SK-N-SH treated with all-trans-retinoic acid at 6 μM for 48 hours (cell line): ENCODE measurements around the gene SOX6.

Experiments
- ATAC-seq: fragments of 200-7000 bp; cut with Tn5 transposase; 3 replicates; pipeline ENCODE4 v1.9.1; 2020; ENCODE audit warnings: mild to moderate bottlenecking, moderate library complexity
- ARNTL ChIP-seq: fragments of 450-650 bp; formaldehyde crosslinking; IDR thresholded peaks from 2 replicates; pipeline ENCODE4 v1.5.0; 2020; ENCODE audit warnings: low read depth, mild to moderate bottlenecking, moderate library complexity, borderline replicate concordance
- BACH2 ChIP-seq: fragments of 250-450 bp; sonication (Bioruptor Pico); IDR thresholded peaks from 2 replicates; pipeline ENCODE4 v1.9.0; 2021; ENCODE audit warnings: mild to moderate bottlenecking, borderline replicate concordance
- CSDC2 ChIP-seq: fragments of 250-450 bp; sonication (Bioruptor Pico); IDR thresholded peaks from 2 replicates; pipeline ENCODE4 v1.5.0; 2020; ENCODE audit warnings: mild to moderate bottlenecking, moderate library complexity
- ESRRG ChIP-seq: fragments of 250-450 bp; sonication (Bioruptor Pico); IDR thresholded peaks from 2 replicates; pipeline ENCODE4 v1.6.1; 2021; ENCODE audit warnings: mild to moderate bottlenecking
- ISL1 ChIP-seq: fragments of 250-450 bp; sonication (Bioruptor Pico); IDR thresholded peaks from 2 replicates; pipeline ENCODE4 v2.1.2; 2022; ENCODE audit warnings: mild to moderate bottlenecking, moderate library complexity
- PPARA ChIP-seq: fragments of 250-450 bp; sonication (Bioruptor Pico); IDR thresholded peaks from 2 replicates; pipeline ENCODE4 v1.5.0; 2020; ENCODE audit warnings: mild to moderate bottlenecking, borderline replicate concordance
- SNAI2 ChIP-seq: fragments of 250-450 bp; sonication (Bioruptor Pico); IDR thresholded peaks from 2 replicates; pipeline ENCODE4 v1.5.0; 2020; ENCODE audit warnings: mild to moderate bottlenecking, moderate library complexity
- TCF4 ChIP-seq: fragments of 250-450 bp; sonication (Bioruptor Pico); IDR thresholded peaks from 2 replicates; pipeline ENCODE4 v1.8.0; 2021; ENCODE audit warnings: mild to moderate bottlenecking, moderate library complexity, borderline replicate concordance
- TOX ChIP-seq: fragments of 250-450 bp; sonication (Bioruptor Pico); IDR thresholded peaks from 2 replicates; pipeline ENCODE4 v1.8.0; 2021; ENCODE audit warnings: mild to moderate bottlenecking, moderate library complexity, borderline replicate concordance
- ZC3H10 ChIP-seq: fragments of 250-450 bp; sonication (Bioruptor Pico); IDR thresholded peaks from 2 replicates; pipeline ENCODE4 v1.5.1; 2021; ENCODE audit warnings: mild to moderate bottlenecking, moderate library complexity
- ZFP3 ChIP-seq: fragments of 250-450 bp; sonication (Bioruptor Pico); IDR thresholded peaks from 2 replicates; pipeline ENCODE4 v1.5.0; 2020; ENCODE audit warnings: mild to moderate bottlenecking, moderate library complexity
- ZFP30 ChIP-seq: fragments of 450-650 bp; formaldehyde crosslinking; IDR thresholded peaks from 2 replicates; pipeline ENCODE4 v1.5.0; 2022; ENCODE audit warnings: mild to moderate bottlenecking, moderate library complexity
- ZNF565 ChIP-seq: fragments of 450-650 bp; formaldehyde crosslinking; conservative IDR thresholded peaks from 2 replicates; pipeline ENCODE4 v1.5.0; 2020; ENCODE audit warnings: low read depth, mild to moderate bottlenecking, moderate library complexity
- ZNF8 ChIP-seq: fragments of 450-650 bp; formaldehyde crosslinking; IDR thresholded peaks from 2 replicates; pipeline ENCODE4 v1.5.0; 2020; ENCODE audit warnings: mild to moderate bottlenecking, moderate library complexity
- TF ChIP-seq, protein P1 (sequence below): fragments of 250-450 bp; sonication (Bioruptor Pico); IDR thresholded peaks from 2 replicates; pipeline ENCODE4 v1.5.1; 2021; ENCODE audit warnings: mild to moderate bottlenecking, moderate library complexity
- TF ChIP-seq, protein P2 (sequence below): fragments of 250-450 bp; sonication (Bioruptor Pico); IDR thresholded peaks from 2 replicates; pipeline ENCODE4 v1.5.1; 2020; ENCODE audit warnings: low read depth, mild to moderate bottlenecking, moderate library complexity
- TF ChIP-seq, protein P3 (sequence below): fragments of 250-450 bp; sonication (Bioruptor Pico); IDR thresholded peaks from 2 replicates; pipeline ENCODE4 v1.8.0; 2020; ENCODE audit warnings: mild to moderate bottlenecking, moderate library complexity, borderline replicate concordance
- TF ChIP-seq, protein P4 (sequence below): fragments of 250-450 bp; sonication (Bioruptor Pico); IDR thresholded peaks from 2 replicates; pipeline ENCODE4 v1.8.0; 2021; ENCODE audit warnings: low read depth, mild to moderate bottlenecking, moderate library complexity, borderline replicate concordance
- TF ChIP-seq, protein P5 (sequence below): fragments of 250-450 bp; sonication (Bioruptor Pico); IDR thresholded peaks from 2 replicates; pipeline ENCODE4 v1.5.0; 2020; ENCODE audit warnings: mild to moderate bottlenecking, moderate library complexity

The SOX6 gene

DNA sequence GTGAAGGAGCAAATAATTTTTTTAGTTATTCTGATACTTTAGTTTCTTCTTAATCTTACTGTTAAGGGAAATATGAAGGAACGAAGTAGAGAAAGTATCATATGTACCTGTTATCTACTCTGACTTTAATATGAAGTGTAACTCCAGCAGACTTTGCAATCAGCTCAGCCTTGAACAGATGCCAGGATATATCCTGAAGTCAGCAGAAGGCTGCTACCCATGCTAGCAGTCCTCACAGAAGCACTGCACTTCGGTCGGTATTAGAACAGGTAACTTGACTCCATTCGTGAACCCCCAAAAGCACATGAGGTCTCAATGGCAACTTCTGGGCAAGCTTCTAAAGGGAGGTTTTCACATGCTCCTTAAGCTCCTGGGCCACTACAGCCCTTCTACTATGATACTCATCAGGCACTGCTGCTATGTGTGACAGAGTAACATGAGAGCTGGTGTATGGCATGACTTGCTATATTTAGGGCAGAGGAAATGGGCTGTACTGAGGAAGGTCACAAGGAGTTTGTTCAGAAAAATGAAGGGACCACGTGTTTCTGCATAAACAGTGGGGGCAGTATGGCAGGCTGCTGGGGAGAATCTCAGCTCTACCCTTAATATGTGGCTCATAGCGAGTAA, 344.1 kb downstream of the SOX6 start (continued):
- no peak for TF ChIP-seq ARNTL (CRISPR knock-in tag)
- TF ChIP-seq CSDC2 (CRISPR knock-in tag) = no peak
- TF ChIP-seq, protein P1, sequence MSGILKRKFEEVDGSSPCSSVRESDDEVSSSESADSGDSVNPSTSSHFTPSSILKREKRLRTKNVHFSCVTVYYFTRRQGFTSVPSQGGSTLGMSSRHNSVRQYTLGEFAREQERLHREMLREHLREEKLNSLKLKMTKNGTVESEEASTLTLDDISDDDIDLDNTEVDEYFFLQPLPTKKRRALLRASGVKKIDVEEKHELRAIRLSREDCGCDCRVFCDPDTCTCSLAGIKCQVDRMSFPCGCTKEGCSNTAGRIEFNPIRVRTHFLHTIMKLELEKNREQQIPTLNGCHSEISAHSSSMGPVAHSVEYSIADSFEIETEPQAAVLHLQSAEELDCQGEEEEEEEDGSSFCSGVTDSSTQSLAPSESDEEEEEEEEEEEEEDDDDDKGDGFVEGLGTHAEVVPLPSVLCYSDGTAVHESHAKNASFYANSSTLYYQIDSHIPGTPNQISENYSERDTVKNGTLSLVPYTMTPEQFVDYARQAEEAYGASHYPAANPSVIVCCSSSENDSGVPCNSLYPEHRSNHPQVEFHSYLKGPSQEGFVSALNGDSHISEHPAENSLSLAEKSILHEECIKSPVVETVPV = no peak

DNA sequence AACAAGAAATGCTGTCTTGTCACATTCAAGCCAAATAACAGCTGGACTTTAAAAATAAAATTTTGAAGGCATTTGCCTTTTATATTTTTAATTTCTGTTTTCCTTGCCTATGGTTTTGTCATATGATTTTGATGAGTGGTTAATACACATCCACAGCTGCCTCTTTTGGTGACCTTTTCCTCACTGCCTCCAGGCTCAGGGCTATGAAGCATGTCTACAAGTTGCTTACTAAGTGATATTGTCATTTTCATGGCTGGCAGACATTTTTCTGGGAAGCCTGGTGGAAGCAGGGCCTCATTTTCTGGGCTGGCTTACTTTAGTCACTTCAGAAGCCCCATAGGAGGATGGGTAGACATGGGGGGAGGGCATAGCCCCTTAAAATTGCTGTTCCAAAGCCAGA, 344.9 kb downstream of the SOX6 start:
- no peak for ATAC-seq
- TF ChIP-seq ZFP3 (CRISPR knock-in tag) (no peak), ZC3H10 (no peak), SNAI2 (CRISPR knock-in tag) (no peak), ZFP30 (CRISPR knock-in tag) (no peak), BACH2 (no peak), ZNF565 (CRISPR knock-in tag) (no peak), CSDC2 (CRISPR knock-in tag) (no peak), ESRRG (CRISPR knock-in tag) (no peak), TCF4 (CRISPR knock-in tag) (no peak)
- TF ChIP-seq, protein P2, sequence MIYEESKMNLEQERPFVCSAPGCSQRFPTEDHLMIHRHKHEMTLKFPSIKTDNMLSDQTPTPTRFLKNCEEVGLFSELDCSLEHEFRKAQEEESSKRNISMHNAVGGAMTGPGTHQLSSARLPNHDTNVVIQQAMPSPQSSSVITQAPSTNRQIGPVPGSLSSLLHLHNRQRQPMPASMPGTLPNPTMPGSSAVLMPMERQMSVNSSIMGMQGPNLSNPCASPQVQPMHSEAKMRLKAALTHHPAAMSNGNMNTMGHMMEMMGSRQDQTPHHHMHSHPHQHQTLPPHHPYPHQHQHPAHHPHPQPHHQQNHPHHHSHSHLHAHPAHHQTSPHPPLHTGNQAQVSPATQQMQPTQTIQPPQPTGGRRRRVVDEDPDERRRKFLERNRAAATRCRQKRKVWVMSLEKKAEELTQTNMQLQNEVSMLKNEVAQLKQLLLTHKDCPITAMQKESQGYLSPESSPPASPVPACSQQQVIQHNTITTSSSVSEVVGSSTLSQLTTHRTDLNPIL (CRISPR knock-in tag) = no peak
- TF ChIP-seq, protein P3, sequence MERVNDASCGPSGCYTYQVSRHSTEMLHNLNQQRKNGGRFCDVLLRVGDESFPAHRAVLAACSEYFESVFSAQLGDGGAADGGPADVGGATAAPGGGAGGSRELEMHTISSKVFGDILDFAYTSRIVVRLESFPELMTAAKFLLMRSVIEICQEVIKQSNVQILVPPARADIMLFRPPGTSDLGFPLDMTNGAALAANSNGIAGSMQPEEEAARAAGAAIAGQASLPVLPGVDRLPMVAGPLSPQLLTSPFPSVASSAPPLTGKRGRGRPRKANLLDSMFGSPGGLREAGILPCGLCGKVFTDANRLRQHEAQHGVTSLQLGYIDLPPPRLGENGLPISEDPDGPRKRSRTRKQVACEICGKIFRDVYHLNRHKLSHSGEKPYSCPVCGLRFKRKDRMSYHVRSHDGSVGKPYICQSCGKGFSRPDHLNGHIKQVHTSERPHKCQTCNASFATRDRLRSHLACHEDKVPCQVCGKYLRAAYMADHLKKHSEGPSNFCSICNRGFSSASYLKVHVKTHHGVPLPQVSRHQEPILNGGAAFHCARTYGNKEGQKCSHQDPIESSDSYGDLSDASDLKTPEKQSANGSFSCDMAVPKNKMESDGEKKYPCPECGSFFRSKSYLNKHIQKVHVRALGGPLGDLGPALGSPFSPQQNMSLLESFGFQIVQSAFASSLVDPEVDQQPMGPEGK (CRISPR knock-in tag) = no peak

DNA sequence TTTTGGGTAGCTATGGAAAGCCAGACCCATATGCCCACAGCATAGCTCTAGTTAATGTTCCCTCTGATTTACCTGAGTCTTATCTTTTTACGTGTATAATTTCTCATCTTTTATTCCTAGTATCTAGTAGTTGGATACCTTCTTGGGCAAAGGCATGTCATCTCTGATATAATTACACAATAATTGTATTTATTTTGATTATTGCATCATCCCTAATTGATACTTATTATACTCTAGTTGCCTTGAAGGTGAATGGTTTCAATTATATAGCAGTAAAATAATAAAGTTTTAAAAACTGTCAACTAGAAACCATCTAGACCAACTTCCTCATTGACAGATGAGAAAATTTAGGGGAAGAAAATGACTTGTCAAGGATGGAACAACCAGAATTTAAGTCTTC, 347.3 kb downstream of the SOX6 start:
- ATAC-seq = no peak
- TF ChIP-seq SNAI2 (CRISPR knock-in tag) (no peak), ZNF8 (CRISPR knock-in tag) (no peak), ARNTL (CRISPR knock-in tag) (no peak), TOX (CRISPR knock-in tag) (no peak), PPARA (CRISPR knock-in tag) (no peak), CSDC2 (CRISPR knock-in tag) (no peak), BACH2 (no peak)
- TF ChIP-seq, protein P4, sequence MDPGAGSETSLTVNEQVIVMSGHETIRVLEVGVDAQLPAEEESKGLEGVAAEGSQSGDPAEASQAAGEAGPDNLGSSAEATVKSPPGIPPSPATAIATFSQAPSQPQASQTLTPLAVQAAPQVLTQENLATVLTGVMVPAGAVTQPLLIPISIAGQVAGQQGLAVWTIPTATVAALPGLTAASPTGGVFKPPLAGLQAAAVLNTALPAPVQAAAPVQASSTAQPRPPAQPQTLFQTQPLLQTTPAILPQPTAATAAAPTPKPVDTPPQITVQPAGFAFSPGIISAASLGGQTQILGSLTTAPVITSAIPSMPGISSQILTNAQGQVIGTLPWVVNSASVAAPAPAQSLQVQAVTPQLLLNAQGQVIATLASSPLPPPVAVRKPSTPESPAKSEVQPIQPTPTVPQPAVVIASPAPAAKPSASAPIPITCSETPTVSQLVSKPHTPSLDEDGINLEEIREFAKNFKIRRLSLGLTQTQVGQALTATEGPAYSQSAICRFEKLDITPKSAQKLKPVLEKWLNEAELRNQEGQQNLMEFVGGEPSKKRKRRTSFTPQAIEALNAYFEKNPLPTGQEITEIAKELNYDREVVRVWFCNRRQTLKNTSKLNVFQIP = no peak
- TF ChIP-seq, all 23 proteins: peak for 0

DNA sequence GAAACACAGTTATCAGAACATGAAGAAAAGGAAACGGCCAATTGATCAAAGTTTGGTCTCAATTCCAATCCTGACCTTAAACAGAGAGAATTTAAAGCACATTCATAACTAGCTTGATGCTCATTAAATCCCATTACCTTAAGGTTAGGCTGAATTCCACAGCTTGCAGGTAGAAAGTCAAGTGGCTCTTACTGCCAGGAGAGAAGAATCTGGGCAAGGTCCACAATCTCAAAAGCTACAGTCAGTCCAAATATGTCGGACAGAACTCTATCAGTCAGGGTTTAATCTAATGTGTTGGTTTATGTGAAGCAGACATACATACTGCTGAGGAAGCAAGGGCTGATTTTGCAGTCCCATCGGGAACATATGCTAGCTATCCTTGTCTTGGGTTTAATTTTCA, 348.8 kb downstream of the SOX6 start:
- no peak for TF ChIP-seq ISL1 (CRISPR knock-in tag)
- TF ChIP-seq SNAI2 (CRISPR knock-in tag) = no peak
- TF ChIP-seq TOX (CRISPR knock-in tag) = no peak
- no peak for TF ChIP-seq BACH2
- TF ChIP-seq, protein P5, sequence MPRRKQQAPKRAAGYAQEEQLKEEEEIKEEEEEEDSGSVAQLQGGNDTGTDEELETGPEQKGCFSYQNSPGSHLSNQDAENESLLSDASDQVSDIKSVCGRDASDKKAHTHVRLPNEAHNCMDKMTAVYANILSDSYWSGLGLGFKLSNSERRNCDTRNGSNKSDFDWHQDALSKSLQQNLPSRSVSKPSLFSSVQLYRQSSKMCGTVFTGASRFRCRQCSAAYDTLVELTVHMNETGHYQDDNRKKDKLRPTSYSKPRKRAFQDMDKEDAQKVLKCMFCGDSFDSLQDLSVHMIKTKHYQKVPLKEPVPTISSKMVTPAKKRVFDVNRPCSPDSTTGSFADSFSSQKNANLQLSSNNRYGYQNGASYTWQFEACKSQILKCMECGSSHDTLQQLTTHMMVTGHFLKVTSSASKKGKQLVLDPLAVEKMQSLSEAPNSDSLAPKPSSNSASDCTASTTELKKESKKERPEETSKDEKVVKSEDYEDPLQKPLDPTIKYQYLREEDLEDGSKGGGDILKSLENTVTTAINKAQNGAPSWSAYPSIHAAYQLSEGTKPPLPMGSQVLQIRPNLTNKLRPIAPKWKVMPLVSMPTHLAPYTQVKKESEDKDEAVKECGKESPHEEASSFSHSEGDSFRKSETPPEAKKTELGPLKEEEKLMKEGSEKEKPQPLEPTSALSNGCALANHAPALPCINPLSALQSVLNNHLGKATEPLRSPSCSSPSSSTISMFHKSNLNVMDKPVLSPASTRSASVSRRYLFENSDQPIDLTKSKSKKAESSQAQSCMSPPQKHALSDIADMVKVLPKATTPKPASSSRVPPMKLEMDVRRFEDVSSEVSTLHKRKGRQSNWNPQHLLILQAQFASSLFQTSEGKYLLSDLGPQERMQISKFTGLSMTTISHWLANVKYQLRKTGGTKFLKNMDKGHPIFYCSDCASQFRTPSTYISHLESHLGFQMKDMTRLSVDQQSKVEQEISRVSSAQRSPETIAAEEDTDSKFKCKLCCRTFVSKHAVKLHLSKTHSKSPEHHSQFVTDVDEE (CRISPR knock-in tag) = no peak

More for the DNA sequence above, 348.8 kb downstream of the SOX6 start:
- ATAC-seq = no peak
